HEK293 (cell line): ENCODE measurements around the gene IFRD2.

Source experiments
- CTCF ChIA-PET: fragments of 350-600 bp; formaldehyde crosslinking; extraction: SDS; loops from one replicate; lab custom pipeline; 2021; ENCODE audit warnings: antibody characterized with exemption; lab: Yijun Ruan, JAX
- POLR2A ChIA-PET: fragments of 300-600 bp; formaldehyde crosslinking; extraction: SDS; loops from one replicate; lab custom pipeline; 2020; ENCODE audit warnings: antibody characterized with exemption, inconsistent platforms; lab: Yijun Ruan, JAX
- H3K27ac ChIP-seq: fragments of 200-500 bp; sonication (Bioruptor generic); 2 replicates; pipeline ENCODE4 v1.5.1; 2014; ENCODE audit warnings: low read depth, low read length, control low read depth, inconsistent platforms; ENCODE audit errors: extremely low read depth
- H3K36me3 ChIP-seq, 2 experiments: fragments of 200-500 bp in 1 of 2; sonication (Bioruptor generic) in 1 of 2; 1 replicate in 1 of 2; 2 replicates in 1 of 2; pipeline ENCODE4 v1.5.1; 2014 to 2017; ENCODE audit warnings: inconsistent platforms in 2 of 2, low read length in 2 of 2; ENCODE audit not compliant: control insufficient read depth in 2 of 2, insufficient read depth in 1 of 2
- H3K4me1 ChIP-seq: fragments of 200-500 bp; sonication (Bioruptor generic); 2 replicates; pipeline ENCODE4 v1.5.1; 2014; ENCODE audit warnings: mild to moderate bottlenecking, low read length, inconsistent platforms; ENCODE audit not compliant: control insufficient read depth, insufficient read depth
- H3K4me3 ChIP-seq: 2 replicates; pipeline ENCODE4 v1.5.1; 2011; ENCODE audit warnings: low read depth, mild to moderate bottlenecking, control low read depth, low read length, moderate library complexity
- H3K9me3 ChIP-seq: fragments of 200-500 bp; sonication (Bioruptor generic); 2 replicates; pipeline ENCODE4 v1.5.1; 2014; ENCODE audit warnings: low read depth, low read length, inconsistent platforms; ENCODE audit not compliant: control insufficient read depth, insufficient read depth
- BCL11B ChIP-seq: fragments of 450-650 bp; formaldehyde crosslinking; IDR thresholded peaks from 2 replicates; pipeline ENCODE4 v1.5.1; 2016; ENCODE audit warnings: low read depth, missing biosample characterization, missing genetic modification characterization
- EGR2 ChIP-seq: fragments of 450-650 bp; formaldehyde crosslinking; IDR thresholded peaks from 2 replicates; pipeline ENCODE4 v1.5.1; 2016; ENCODE audit warnings: low read depth, missing biosample characterization, missing genetic modification characterization
- GLIS2 ChIP-seq: fragments of 450-650 bp; formaldehyde crosslinking; IDR thresholded peaks from 2 replicates; pipeline ENCODE4 v1.5.1; 2016; ENCODE audit warnings: missing biosample characterization, missing genetic modification characterization
- KLF16 ChIP-seq: fragments of 450-650 bp; formaldehyde crosslinking; IDR thresholded peaks from 2 replicates; pipeline ENCODE4 v1.5.1; 2017; ENCODE audit warnings: missing biosample characterization, missing genetic modification characterization
- MYNN ChIP-seq: fragments of 450-650 bp; formaldehyde crosslinking; IDR thresholded peaks from 2 replicates; pipeline ENCODE4 v1.5.1; 2016; ENCODE audit warnings: missing biosample characterization, missing genetic modification characterization, borderline replicate concordance
- REST ChIP-seq: fragments of 450-650 bp; formaldehyde crosslinking; IDR thresholded peaks from 2 replicates; pipeline ENCODE4 v1.5.1; 2016; ENCODE audit warnings: missing biosample characterization, missing genetic modification characterization
- SP2 ChIP-seq: fragments of 450-650 bp; formaldehyde crosslinking; IDR thresholded peaks from 2 replicates; pipeline ENCODE4 v1.5.1; 2016; ENCODE audit warnings: missing biosample characterization, missing genetic modification characterization
- SP3 ChIP-seq: fragments of 450-650 bp; formaldehyde crosslinking; IDR thresholded peaks from 2 replicates; pipeline ENCODE4 v1.5.1; 2016; ENCODE audit warnings: missing biosample characterization, missing genetic modification characterization
- ZBTB20 ChIP-seq: fragments of 450-650 bp; formaldehyde crosslinking; IDR thresholded peaks from 2 replicates; pipeline ENCODE4 v1.5.1; 2016; ENCODE audit warnings: missing biosample characterization, missing genetic modification characterization
- ZBTB21 ChIP-seq: fragments of 450-650 bp; formaldehyde crosslinking; IDR thresholded peaks from 2 replicates; pipeline ENCODE4 v1.5.1; 2017; ENCODE audit warnings: missing biosample characterization, missing genetic modification characterization
- ZFHX2 ChIP-seq: fragments of 450-650 bp; formaldehyde crosslinking; conservative IDR thresholded peaks from 2 replicates; pipeline ENCODE4 v1.5.1; 2016; ENCODE audit warnings: missing biosample characterization, missing genetic modification characterization
- ZNF146 ChIP-seq: fragments of 450-650 bp; formaldehyde crosslinking; IDR thresholded peaks from 2 replicates; pipeline ENCODE4 v1.5.1; 2016; ENCODE audit warnings: missing biosample characterization, missing genetic modification characterization
- ZNF239 ChIP-seq: fragments of 450-650 bp; formaldehyde crosslinking; IDR thresholded peaks from 2 replicates; pipeline ENCODE4 v1.5.1; 2016; ENCODE audit warnings: missing biosample characterization, missing genetic modification characterization
- ZNF324 ChIP-seq: fragments of 450-650 bp; formaldehyde crosslinking; IDR thresholded peaks from 2 replicates; pipeline ENCODE4 v1.5.1; 2016; ENCODE audit warnings: missing biosample characterization, missing genetic modification characterization
- ZNF335 ChIP-seq: fragments of 450-650 bp; formaldehyde crosslinking; conservative IDR thresholded peaks from 2 replicates; pipeline ENCODE4 v1.5.1; 2016; ENCODE audit warnings: missing biosample characterization, missing genetic modification characterization
- ZNF366 ChIP-seq: fragments of 450-650 bp; formaldehyde crosslinking; conservative IDR thresholded peaks from 2 replicates; pipeline ENCODE4 v1.5.1; 2016; ENCODE audit warnings: missing biosample characterization, missing genetic modification characterization
- ZNF394 ChIP-seq: fragments of 450-650 bp; formaldehyde crosslinking; IDR thresholded peaks from 2 replicates; pipeline ENCODE4 v1.5.1; 2016; ENCODE audit warnings: missing biosample characterization, missing genetic modification characterization, mild to moderate bottlenecking, moderate library complexity, borderline replicate concordance
- ZNF629 ChIP-seq: fragments of 450-650 bp; formaldehyde crosslinking; IDR thresholded peaks from 2 replicates; pipeline ENCODE4 v1.5.1; 2017; ENCODE audit warnings: missing biosample characterization, missing genetic modification characterization
- ZNF645 ChIP-seq: fragments of 450-650 bp; formaldehyde crosslinking; IDR thresholded peaks from 2 replicates; pipeline ENCODE4; 2016; ENCODE audit warnings: missing biosample characterization, missing genetic modification characterization
- ZNF658 ChIP-seq: fragments of 450-650 bp; formaldehyde crosslinking; IDR thresholded peaks from 2 replicates; pipeline ENCODE4; 2016; ENCODE audit warnings: missing biosample characterization, missing genetic modification characterization
- ZNF670 ChIP-seq: fragments of 450-650 bp; formaldehyde crosslinking; IDR thresholded peaks from 2 replicates; pipeline ENCODE4 v1.5.1; 2016; ENCODE audit warnings: missing biosample characterization, missing genetic modification characterization, low read depth
- ZNF701 ChIP-seq: fragments of 450-650 bp; formaldehyde crosslinking; IDR thresholded peaks from 2 replicates; pipeline ENCODE4 v1.5.1; 2016; ENCODE audit warnings: missing biosample characterization, missing genetic modification characterization

IFRD2 gene

GRCh38 chr3:50266017-50266416 lies 26.2 kb downstream of the IFRD2 start:
- H3K27ac ChIP-seq, result no peak overlapping the region
- no peaks in the 10 kb centered on the region for H3K36me3 ChIP-seq
- H3K4me1 ChIP-seq, result peaks cover 3% of the 10 kb centered on the region; the same call in 1 of the 2 replicates
- H3K4me3 ChIP-seq, result no peak overlapping the region
- TF ChIP-seq ZNF146 (tag by site-specific recombination), result no peak
- TF ChIP-seq ZNF701 (tag by site-specific recombination), result no peak
- peak; percentile 47; the same call in 1 of the 2 replicates for TF ChIP-seq ZNF394
- TF ChIP-seq EGR2 (tag by site-specific recombination), result no peak
- TF ChIP-seq ZNF645 (tag by site-specific recombination), result no peak
- no peak for TF ChIP-seq ZNF239 (tag by site-specific recombination)
- ChIA-PET POLR2A (interaction anchor here (0.9 to 1.9 kb wide), 2 partner anchors 26 to 33 kb away, joined by 3 to 9 read pairs; partner anchors contain the start of genes HYAL3, IFRD2 and NAA80), CTCF (interaction anchor here (1.0 to 1.4 kb wide), 2 partner anchors 12 to 39 kb away, joined by 3 read pairs; no protein-coding TSS in a partner anchor)
- no peaks in the 10 kb centered on the region for H3K9me3 ChIP-seq

GRCh38 chr3:50265571-50265970 lies 26.7 kb downstream of the IFRD2 start:
- ChIA-PET CTCF (interaction anchor here (0.9 to 1.4 kb wide), 2 partner anchors 9 to 12 kb away, joined by 3 read pairs; no protein-coding TSS in a partner anchor), POLR2A (interaction anchor here (0.9 to 1.9 kb wide), 5 partner anchors 19 to 69 kb away, joined by 3 to 9 read pairs (median 7); partner anchors contain the start of genes GNAI2, HYAL3, IFRD2 and NAA80)
- TF ChIP-seq EGR2 (tag by site-specific recombination) (no peak), GLIS2 (tag by site-specific recombination) (peak; percentile 25; the same call in 1 of the 2 replicates)

DNA sequence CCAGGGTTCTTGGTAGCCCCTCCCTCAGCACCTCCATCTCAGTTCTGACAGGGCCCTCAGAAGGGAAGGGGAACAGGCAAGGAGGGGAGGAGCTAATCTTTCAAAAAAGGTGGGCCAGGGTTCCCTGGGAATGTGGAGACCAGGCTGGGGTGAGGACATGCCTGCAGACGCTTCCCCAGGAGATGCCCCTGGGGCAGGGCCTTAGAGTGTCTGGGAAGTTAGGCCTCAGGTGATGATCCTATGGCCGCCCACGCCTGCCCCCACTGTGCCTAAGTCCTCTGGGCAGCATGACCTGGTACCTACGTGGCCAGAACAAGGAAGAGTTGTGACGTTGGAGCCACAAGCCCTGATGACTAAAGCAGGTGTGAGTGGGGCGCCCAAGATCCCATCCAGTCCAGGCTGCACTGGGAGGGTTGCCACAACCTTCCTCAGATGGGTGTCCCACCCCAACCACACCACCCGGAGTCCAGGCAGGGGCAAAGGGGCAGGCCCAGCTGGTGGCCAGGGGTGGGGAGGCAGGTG lies 27.2 kb downstream of the IFRD2 start:
- Histone ChIP-seq H3K36me3 (no peaks in the 10 kb centered on the region), H3K27ac (no peak overlapping the region; the same call in 1 of the 2 replicates), H3K4me1 (peaks cover 3% of the 10 kb centered on the region; the same call in 1 of the 2 replicates), H3K4me3 (no peak overlapping the region), H3K9me3 (no peaks in the 10 kb centered on the region)
- ChIA-PET POLR2A (interaction anchor here (0.6 to 1.9 kb wide), 17 partner anchors 10 to 1518 kb away, joined by 3 to 11 read pairs (median 4); partner anchors contain the start of genes CYB561D2, GNAI2, HYAL3 and IFRD2), CTCF (interaction anchor here (0.9 to 2.4 kb wide), 4 partner anchors 10 to 70 kb away, joined by 3 to 16 read pairs (median 4); no protein-coding TSS in a partner anchor)
- TF ChIP-seq ZNF629 (tag by site-specific recombination) (peak; percentile 22; the same call in 1 of the 2 replicates), ZFHX2 (tag by site-specific recombination) (no peak), ZNF366 (tag by site-specific recombination) (peak; percentile 8; the same call in 1 of the 2 replicates), SP2 (tag by site-specific recombination) (peak; percentile 1; the same call in 1 of the 2 replicates), ZBTB20 (tag by site-specific recombination) (peak; percentile 73), SP3 (tag by site-specific recombination) (peak; percentile 64; the same call in 1 of the 2 replicates), KLF16 (tag by site-specific recombination) (no peak), ZNF335 (tag by site-specific recombination) (peak; percentile 42)

More at GRCh38 chr3:50265571-50265970, 26.7 kb downstream of the IFRD2 start:
- H3K4me3 ChIP-seq, result no peak overlapping the region
- H3K36me3 ChIP-seq, result no peaks in the 10 kb centered on the region
- peaks cover 3% of the 10 kb centered on the region; the same call in 1 of the 2 replicates for H3K4me1 ChIP-seq
- no peaks in the 10 kb centered on the region for H3K9me3 ChIP-seq
- H3K27ac ChIP-seq, result no peak overlapping the region

DNA sequence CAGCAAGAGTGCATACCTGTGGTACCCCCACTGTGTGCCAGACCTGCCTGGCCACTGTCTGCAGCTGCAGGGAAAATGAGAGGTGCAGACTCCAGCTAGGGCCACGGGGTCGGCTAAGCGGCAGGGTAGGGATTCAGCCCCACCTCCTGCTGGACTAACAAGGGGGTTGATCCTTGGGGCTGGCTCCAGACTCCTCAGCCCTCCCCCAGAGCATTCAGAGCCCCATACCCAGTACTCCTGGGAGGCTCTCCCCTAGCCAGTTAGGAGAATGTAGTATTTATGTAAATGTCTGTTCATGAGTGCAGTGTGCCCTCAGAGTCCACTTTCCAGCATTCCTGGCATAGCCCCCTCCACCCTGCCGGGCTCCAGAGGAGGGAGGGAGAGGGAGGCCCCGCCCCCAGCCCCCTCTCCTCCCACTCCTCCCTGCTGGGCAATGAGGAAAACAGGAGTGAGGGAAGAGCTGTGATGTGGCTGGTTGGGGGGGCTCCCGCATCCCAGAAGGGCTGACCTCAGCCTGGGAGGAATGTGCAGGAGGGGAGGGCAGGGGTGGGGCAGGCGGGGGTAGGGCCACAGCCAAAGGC lies 27.8 kb downstream of the IFRD2 start:
- H3K4me1 ChIP-seq, result peaks cover 3% of the 10 kb centered on the region; the same call in 1 of the 2 replicates
- H3K9me3 ChIP-seq, result no peaks in the 10 kb centered on the region
- no peaks in the 10 kb centered on the region for H3K36me3 ChIP-seq
- H3K4me3 ChIP-seq, result no peak overlapping the region
- ChIA-PET CTCF (interaction anchor here (0.8 to 2.4 kb wide), 7 partner anchors 7 to 70 kb away, joined by 3 to 16 read pairs (median 4); partner anchors contain the start of gene IFRD2), POLR2A (interaction anchor here (0.6 to 1.9 kb wide), 18 partner anchors 9 to 1518 kb away, joined by 3 to 11 read pairs (median 4); partner anchors contain the start of genes CYB561D2, GNAI2, HYAL3 and IFRD2)
- no peak overlapping the region for H3K27ac ChIP-seq
- TF ChIP-seq ZNF324, result 0 out of 2 replicates have a peak, but pooled peaks have one; percentile 48
- TF ChIP-seq ZBTB20 (tag by site-specific recombination), result no peak
- no peak for TF ChIP-seq REST (tag by site-specific recombination)
- TF ChIP-seq ZNF670 (tag by site-specific recombination), result no peak
- TF ChIP-seq MYNN (tag by site-specific recombination), result no peak
- no peak for TF ChIP-seq BCL11B (tag by site-specific recombination)
- TF ChIP-seq ZNF658 (tag by site-specific recombination), result no peak
- no peak; the same call in 1 of the 2 replicates for TF ChIP-seq ZBTB21 (tag by site-specific recombination)
